Dedifferentiated amniotic fluid mesenchymal stem cell (primary cell): Measurements from ENCODE around the gene ZNF687.
A peak's percentile ranks its signal among the peaks of the same experiment; 100 is the strongest.

Source experiments
- DNase-seq: peaks from one replicate; pipeline ENCODE4 v3.0.0-alpha.2; 2016; ENCODE audit errors: extremely low spot score

Gene ZNF687

GRCh38 chr1:151281225-151281968, 702 bp upstream of the ZNF687 start:
- peak; percentile 91 for DNase-seq

GRCh38 chr1:151282883-151283725, 1.0 kb downstream of the ZNF687 start:
- no peak for DNase-seq

- DNase-seq, result no peak
Measured at GRCh38 chr1:151284013-151284577, 2.0 kb downstream of the ZNF687 start.

- DNase-seq, result no peak
Measured at GRCh38 chr1:151286619-151287340, 4.7 kb downstream of the ZNF687 start.

DNA sequence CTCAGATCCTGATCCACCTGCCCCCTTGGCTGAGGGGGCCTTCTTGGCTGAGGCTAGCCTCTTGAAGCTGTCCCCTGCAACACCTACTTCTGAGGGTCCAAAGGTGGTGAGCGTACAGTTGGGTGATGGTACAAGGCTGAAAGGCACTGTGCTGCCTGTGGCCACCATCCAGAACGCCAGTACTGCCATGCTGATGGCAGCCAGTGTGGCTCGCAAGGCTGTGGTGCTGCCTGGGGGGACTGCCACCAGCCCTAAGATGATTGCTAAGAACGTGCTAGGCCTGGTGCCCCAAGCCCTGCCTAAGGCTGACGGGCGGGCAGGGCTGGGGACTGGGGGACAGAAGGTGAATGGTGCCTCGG, 5.2 kb downstream of the ZNF687 start:
- DNase-seq, result no peak

GRCh38 chr1:151287767-151288500, 5.8 kb downstream of the ZNF687 start:
- DNase-seq, result no peak

DNA sequence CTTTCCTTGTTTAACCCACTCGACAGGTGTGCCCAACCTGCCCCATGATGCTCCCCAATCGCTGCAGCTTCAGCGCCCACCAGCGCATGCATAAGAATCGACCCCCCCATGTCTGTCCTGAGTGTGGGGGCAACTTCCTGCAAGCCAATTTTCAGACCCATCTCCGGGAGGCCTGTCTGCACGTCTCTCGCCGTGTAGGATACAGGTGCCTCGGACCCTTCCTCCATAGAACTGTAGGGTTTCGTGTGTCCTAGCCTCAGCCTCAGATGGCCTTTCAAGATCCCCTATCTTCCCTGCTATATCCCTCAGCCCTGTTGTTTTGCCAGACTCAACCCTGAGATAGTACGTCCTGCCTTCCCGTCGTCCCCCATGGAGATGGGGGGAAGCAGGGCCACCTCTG, 6.4 kb downstream of the ZNF687 start:
- no peak for DNase-seq

GRCh38 chr1:151289080-151289935, 7.2 kb downstream of the ZNF687 start:
- no peak for DNase-seq

- DNase-seq, result no peak
Measured at GRCh38 chr1:151289991-151290708, 8.1 kb downstream of the ZNF687 start.

DNA sequence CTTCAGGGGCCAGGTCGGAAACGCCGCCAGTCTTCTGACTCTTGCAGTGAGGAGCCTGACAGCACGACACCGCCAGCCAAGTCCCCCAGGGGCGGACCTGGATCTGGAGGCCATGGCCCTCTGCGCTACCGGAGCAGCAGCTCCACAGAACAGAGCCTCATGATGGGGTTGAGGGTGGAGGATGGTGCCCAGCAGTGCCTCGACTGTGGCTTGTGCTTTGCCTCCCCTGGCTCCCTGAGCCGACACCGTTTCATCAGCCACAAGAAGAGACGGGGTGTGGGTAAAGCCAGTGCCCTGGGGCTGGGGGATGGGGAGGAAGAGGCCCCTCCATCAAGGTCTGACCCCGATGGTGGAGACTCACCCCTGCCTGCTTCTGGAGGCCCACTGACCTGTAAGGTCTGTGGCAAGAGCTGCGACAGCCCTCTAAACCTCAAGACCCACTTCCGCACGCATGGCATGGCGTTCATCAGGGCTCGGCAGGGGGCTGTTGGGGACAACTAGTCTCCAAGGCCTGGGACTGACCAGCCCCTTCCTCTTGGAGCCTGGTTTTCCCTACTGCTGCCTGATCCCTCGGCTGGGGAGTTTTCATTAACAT, 8.7 kb downstream of the ZNF687 start:
- no peak for DNase-seq

DNA sequence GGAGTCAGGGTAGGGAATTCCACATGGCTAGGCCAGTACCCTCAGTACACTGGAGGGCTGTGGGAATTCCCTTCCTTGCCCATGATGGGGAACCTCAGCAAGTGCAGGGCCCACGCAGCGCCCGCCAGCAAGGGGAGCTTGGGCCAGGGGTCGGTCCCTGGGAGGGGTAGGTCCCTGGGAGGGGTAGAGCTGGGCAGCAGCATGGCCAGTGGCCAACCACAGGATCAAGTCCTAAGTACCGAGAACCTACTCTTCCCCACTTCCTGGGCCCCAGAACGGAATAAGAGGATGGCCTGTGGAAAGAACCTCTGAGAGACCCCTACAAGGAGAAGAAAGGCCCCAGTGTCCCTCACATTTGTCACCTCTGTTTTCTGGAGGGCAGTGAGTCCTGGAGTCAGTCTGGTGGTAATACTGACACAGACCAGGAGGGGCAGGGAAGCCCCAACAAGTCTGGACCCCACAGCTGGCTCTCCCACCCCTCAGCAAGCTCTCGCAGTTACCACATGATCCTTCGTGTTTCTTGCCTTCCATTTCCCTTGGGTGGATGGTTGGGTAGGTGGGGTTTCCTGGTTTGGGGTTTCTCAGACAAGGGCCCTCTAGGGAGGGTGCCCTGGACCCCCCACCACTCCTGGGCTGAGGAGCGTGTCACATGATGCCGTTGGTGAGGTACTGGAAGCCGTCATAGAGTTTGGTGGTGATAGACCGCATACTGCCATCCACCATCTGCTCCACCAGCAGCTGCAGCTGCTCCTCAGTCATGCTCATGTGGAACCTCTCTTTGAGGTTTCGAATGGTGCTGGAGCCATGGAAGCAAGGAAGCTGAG, 10.3 kb downstream of the ZNF687 start:
- DNase-seq, result no peak

DNA sequence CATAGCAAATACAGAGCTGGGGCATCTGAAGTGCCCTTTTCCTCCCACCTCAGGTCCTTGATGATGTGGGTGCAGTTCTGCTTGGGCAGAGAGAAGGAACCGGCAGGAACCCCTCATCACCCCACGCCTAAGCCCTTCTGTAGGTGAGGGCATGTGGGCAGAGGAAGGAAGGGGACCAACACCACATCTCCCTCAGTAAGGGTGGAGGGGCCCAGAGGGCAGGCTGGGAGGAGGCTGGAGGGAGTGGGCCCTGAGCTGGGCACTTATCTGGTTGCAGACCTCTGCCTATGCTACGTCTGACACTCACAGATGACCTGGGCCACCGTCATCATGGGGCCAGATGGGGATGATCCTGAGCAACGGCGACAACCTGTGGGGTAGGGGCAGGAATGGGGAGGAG, 11.0 kb downstream of the ZNF687 start:
- DNase-seq, result no peak

DNA sequence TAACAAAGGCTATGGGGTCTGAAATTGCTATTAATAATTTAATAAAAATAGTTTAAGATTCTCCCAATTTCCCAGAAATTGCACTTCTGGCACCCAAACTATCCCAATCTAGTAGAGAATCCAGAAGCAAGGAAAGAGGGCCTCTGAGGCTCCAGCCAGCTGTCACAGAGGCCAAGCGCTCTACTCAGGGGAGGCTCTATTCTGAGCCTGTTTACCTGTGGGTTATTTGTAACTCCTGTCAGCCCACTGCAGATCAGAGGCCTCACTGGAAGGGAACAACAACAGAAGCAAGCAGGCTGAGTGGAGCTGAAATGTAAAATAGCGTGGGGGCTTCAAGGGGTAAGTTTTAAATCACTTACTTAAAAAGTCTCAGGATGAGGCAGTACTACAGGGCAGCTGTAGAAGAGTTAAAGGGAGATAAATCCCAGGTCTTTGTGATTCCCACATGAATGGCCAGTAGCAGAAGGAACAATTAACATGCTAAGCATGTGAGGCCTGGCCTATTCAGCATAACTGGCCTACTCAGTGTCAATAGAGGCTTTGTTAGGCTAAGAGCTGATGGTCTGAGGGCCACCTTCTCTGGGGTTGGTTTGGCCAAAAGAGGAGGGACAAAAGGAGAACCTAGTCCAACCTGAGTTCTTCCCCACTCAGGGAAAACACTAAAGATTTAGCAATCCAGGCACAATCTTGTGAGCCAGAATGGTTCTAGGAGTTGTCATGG, 12.8 kb downstream of the ZNF687 start:
- no peak for DNase-seq

DNA sequence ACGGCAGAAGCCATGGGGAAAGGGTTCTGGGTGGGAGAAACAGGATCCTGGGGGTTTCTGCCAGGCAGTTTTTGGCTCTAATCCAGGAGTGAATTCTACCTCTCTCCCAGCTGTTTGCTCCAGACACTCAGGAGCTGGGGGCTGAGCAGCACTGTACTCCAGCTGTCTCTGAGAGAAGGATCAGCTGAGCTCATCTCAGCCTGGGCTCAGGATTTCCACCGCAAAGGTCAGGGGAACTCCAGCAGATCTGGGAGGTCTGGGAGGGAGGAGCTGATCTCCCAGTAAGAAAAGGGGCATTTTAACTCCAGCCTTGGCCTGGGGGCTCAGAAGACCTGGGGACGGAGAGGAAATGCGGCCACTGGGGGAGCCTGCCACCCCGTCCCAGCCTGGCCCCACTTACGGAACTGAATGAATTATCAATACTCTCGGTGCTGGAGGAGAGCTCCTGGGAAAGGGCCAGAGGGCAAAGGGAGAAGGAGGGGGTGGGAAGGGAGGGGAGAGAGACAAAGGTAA, 27.8 kb downstream of the ZNF687 start:
- no peak for DNase-seq

DNA sequence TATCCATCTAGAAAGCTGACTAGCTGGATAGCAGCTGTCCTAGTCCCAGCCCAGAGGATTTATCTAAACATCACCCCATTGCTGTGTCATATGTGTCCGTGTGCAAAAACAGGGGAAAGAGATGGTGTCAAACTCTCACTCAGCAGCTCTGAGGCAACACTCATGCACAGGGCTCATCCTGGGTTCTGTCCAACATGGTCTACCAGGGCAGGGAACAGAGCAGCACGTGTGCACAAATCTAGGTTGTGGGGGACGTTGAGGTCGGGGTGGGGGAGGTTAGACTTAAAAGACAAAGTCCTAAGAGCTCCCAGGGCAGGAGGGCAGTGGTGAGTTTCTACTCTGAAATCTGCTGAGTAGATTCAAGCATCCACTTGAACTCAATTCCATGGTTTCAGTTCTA, 28.9 kb downstream of the ZNF687 start:
- no peak for DNase-seq

- peak; percentile 98 for DNase-seq
Measured at GRCh38 chr1:151311589-151312331, 29.7 kb downstream of the ZNF687 start.

GRCh38 chr1:151312411-151312810, 30.3 kb downstream of the ZNF687 start:
- no peak for DNase-seq
